H9 (cell line): Measurements from ENCODE around the gene MTCH1. TPM values are rescaled to one million over a fixed set of nuclear protein-coding genes. Genes with fewer than 3 reads are reported as not detected.

Source experiments
- DNase-seq: peaks from one replicate; pipeline ENCODE4 v3.0.0-alpha.2; 2017
- H2AFZ ChIP-seq: one replicate; pipeline ENCODE4 v1.6.1; 2013; ENCODE audit warnings: mild to moderate bottlenecking, low read length, control low read depth, moderate library complexity
- H2AK5ac ChIP-seq: 2 replicates; pipeline ENCODE4 v1.6.1; 2013; ENCODE audit warnings: low read length, control low read depth, mixed read lengths; ENCODE audit not compliant: insufficient read length
- H2BK120ac ChIP-seq: one replicate; pipeline ENCODE4 v1.6.1; 2013; ENCODE audit warnings: low read depth, mild to moderate bottlenecking, low read length, control low read depth, inconsistent platforms; ENCODE audit not compliant: poor library complexity, severe bottlenecking
- H2BK12ac ChIP-seq: 2 replicates; pipeline ENCODE4 v1.6.1; 2013; ENCODE audit warnings: low read length, control low read depth, mixed read lengths, low read depth; ENCODE audit not compliant: insufficient read length
- H2BK15ac ChIP-seq: 2 replicates; pipeline ENCODE4 v1.6.1; 2013; ENCODE audit warnings: low read depth, low read length, control low read depth
- H2BK20ac ChIP-seq: one replicate; pipeline ENCODE4 v1.6.1; 2013; ENCODE audit warnings: low read depth, mild to moderate bottlenecking, low read length, control low read depth, inconsistent platforms; ENCODE audit not compliant: poor library complexity, severe bottlenecking
- H2BK5ac ChIP-seq: 2 replicates; pipeline ENCODE4 v1.6.1; 2013; ENCODE audit warnings: low read length, control low read depth, mixed read lengths; ENCODE audit not compliant: insufficient read length
- H3K14ac ChIP-seq: 2 replicates; pipeline ENCODE4 v1.6.1; 2013; ENCODE audit warnings: low read length, control low read depth; ENCODE audit not compliant: insufficient read depth
- H3K18ac ChIP-seq: 2 replicates; pipeline ENCODE4 v1.6.1; 2013; ENCODE audit warnings: low read depth, mild to moderate bottlenecking, mixed read lengths, low read length, control low read depth; ENCODE audit not compliant: insufficient read length
- H3K23ac ChIP-seq: 2 replicates; pipeline ENCODE4 v1.6.1; 2013; ENCODE audit warnings: low read length, control low read depth, mixed read lengths, low read depth; ENCODE audit not compliant: insufficient read length
- H3K23me2 ChIP-seq: 2 replicates; pipeline ENCODE4 v1.6.1; 2013; ENCODE audit warnings: low read depth, mild to moderate bottlenecking, mixed read lengths, low read length, control low read depth; ENCODE audit not compliant: insufficient read length, poor library complexity, severe bottlenecking
- H3K27ac ChIP-seq: 2 replicates; pipeline ENCODE4 v1.5.1; 2013; ENCODE audit warnings: low read length, control low read depth, mixed read lengths, low read depth; ENCODE audit not compliant: insufficient read length
- H3K27me3 ChIP-seq: 2 replicates; pipeline ENCODE4 v1.6.1; 2013; ENCODE audit warnings: low read length, control low read depth, inconsistent platforms; ENCODE audit not compliant: insufficient read depth
- H3K4ac ChIP-seq: 2 replicates; pipeline ENCODE4 v1.6.1; 2013; ENCODE audit warnings: low read depth, mild to moderate bottlenecking, control low read depth, inconsistent platforms, low read length, moderate library complexity
- H3K4me1 ChIP-seq: 2 replicates; pipeline ENCODE4 v1.6.1; 2013; ENCODE audit warnings: low read length, control low read depth, inconsistent platforms; ENCODE audit not compliant: insufficient read depth
- H3K4me2 ChIP-seq: 2 replicates; pipeline ENCODE4 v1.6.1; 2013; ENCODE audit warnings: low read length, control low read depth, mixed read lengths; ENCODE audit not compliant: insufficient read length, insufficient read depth
- H3K56ac ChIP-seq: 2 replicates; pipeline ENCODE4 v1.6.1; 2013; ENCODE audit warnings: low read depth, mild to moderate bottlenecking, mixed read lengths, low read length, control low read depth; ENCODE audit not compliant: insufficient read length
- H3K79me1 ChIP-seq: 2 replicates; pipeline ENCODE4 v1.6.1; 2013; ENCODE audit warnings: low read depth, mild to moderate bottlenecking, moderate library complexity, low read length, control low read depth, inconsistent platforms; ENCODE audit not compliant: insufficient read depth, poor library complexity, severe bottlenecking
- H3K79me2 ChIP-seq: 2 replicates; pipeline ENCODE4 v1.6.1; 2013; ENCODE audit warnings: low read length, control low read depth, inconsistent platforms; ENCODE audit not compliant: insufficient read depth
- H3K9ac ChIP-seq: 2 replicates; pipeline ENCODE4 v1.6.1; 2013; ENCODE audit warnings: low read length, control low read depth, mixed read lengths; ENCODE audit not compliant: insufficient read length; ENCODE audit errors: extremely low read depth
- H3K9me3 ChIP-seq: one replicate; pipeline ENCODE4 v1.6.1; 2013; ENCODE audit warnings: low read depth, low read length, inconsistent platforms; ENCODE audit not compliant: control insufficient read depth
- H3T11ph ChIP-seq: one replicate; pipeline ENCODE4 v1.6.1; 2013; ENCODE audit warnings: mild to moderate bottlenecking, low read length, control low read depth, inconsistent platforms
- H4K20me1 ChIP-seq: one replicate; pipeline ENCODE4 v1.6.1; 2013; ENCODE audit not compliant: control insufficient read depth, insufficient read length, insufficient read depth
- H4K5ac ChIP-seq: 2 replicates; pipeline ENCODE4 v1.6.1; 2013; ENCODE audit warnings: low read depth, mild to moderate bottlenecking, mixed read lengths, low read length, control low read depth; ENCODE audit not compliant: insufficient read length
- H4K8ac ChIP-seq: replicated peaks from 2 replicates; pipeline ENCODE4 v1.6.1; 2013; ENCODE audit warnings: low read length, control low read depth, mixed read lengths, low read depth; ENCODE audit not compliant: insufficient read length
- H4K91ac ChIP-seq: 2 replicates; pipeline ENCODE4 v1.6.1; 2013; ENCODE audit warnings: low read depth, mild to moderate bottlenecking, moderate library complexity, mixed read lengths, low read length, control low read depth; ENCODE audit not compliant: insufficient read length
- H3K27ac Mint-ChIP-seq, 3 experiments: 2 replicates in 2 of 3; 3 replicates in 1 of 3; pipeline ENCODE4 v1.8.0; 2020 to 2021; ENCODE audit warnings: mixed read lengths in 3 of 3, mild to moderate bottlenecking in 1 of 3, moderate library complexity in 1 of 3
- H3K27me3 Mint-ChIP-seq: 2 replicates; pipeline ENCODE4 v1.8.0; 2021; ENCODE audit warnings: low read depth, mild to moderate bottlenecking, moderate library complexity, mixed read lengths
- H3K36me3 Mint-ChIP-seq, 3 experiments: 2 replicates in 2 of 3; 3 replicates in 1 of 3; pipeline ENCODE4 v1.8.0; 2020 to 2021; ENCODE audit warnings: low read depth in 3 of 3, mixed read lengths in 3 of 3; ENCODE audit not compliant: insufficient read depth in 1 of 3
- H3K4me1 Mint-ChIP-seq, 2 experiments: 2 replicates each; pipeline ENCODE4 v1.8.0; 2020; ENCODE audit warnings: mixed read lengths in 2 of 2
- H3K4me3 Mint-ChIP-seq, 2 experiments: 2 replicates in 1 of 2; 3 replicates in 1 of 2; pipeline ENCODE4 v1.8.0; 2020 to 2021; ENCODE audit warnings: mild to moderate bottlenecking in 2 of 2, mixed read lengths in 2 of 2, moderate library complexity in 1 of 2
- H3K9me3 Mint-ChIP-seq, 2 experiments: 2 replicates in 1 of 2; 3 replicates in 1 of 2; pipeline ENCODE4 v1.8.0; 2020; ENCODE audit warnings: mild to moderate bottlenecking in 2 of 2, mixed read lengths in 2 of 2, moderate library complexity in 1 of 2
- WGBS: extraction: QIAGEN DNeasy Blood & Tissue Kit; methylation state at CpG from one replicate; pipeline ENCODE4 v1.1.7; 2013; ENCODE audit warnings: missing lambda C conversion rate, low lambda C conversion rate, mixed read lengths; ENCODE audit not compliant: insufficient read length; ENCODE audit errors: extremely low coverage; 5-methylcytosine and 5-hydroxymethylcytosine counted together
- total RNA-seq: library from RNA; stranded (reverse); gene quantifications from 2 replicates; pipeline ENCODE4 v1.2.1, GENCODE V29; 2021
- TF ChIP-seq, protein P1 (sequence below): fragments of 200-600 bp; sonication (generic); conservative IDR thresholded peaks from 3 replicates; pipeline ENCODE4 v1.8.0; 2021; ENCODE audit warnings: antibody characterized with exemption, mild to moderate bottlenecking

Gene MTCH1
- total RNA-seq, 1 experiment from 2014 or later, result 200 TPM

DNA sequence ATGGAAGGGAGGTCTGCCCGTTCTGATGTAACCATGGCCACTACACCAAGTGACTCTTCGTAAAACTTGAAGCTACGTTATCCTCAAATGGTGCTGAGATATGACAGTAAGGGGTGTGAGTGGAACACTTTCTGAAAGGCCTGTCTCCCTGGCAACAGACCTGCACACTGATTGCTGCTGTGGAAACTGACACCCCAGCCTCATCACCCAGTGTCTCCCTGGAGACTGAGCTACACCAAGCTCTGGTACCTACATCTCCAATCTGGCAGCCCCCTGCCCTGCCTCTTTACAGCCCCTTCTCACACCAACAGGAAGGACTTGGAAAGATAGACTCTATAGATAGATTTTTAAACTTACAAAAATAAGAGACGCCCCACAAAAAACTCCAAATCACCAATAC is 18.2 kb downstream of the MTCH1 start:
- Histone ChIP-seq H3K79me1 (no peaks in the 10 kb centered on the region), H4K8ac (no peak overlapping the region), H3K56ac (no peak overlapping the region), H2BK12ac (no peak overlapping the region), H3T11ph (no peak overlapping the region), H3K18ac (no peak overlapping the region), H3K14ac (no peak overlapping the region), H3K4ac (no peak overlapping the region), H2BK5ac (no peak overlapping the region), H4K5ac (no peak overlapping the region), H3K4me2 (no peak overlapping the region), H2AK5ac (no peak overlapping the region), H3K27ac (no peak overlapping the region), H3K23ac (no peak overlapping the region), H2BK20ac (no peak overlapping the region), H2BK120ac (no peak overlapping the region), H4K20me1 (no peaks in the 10 kb centered on the region), H2BK15ac (no peak overlapping the region), H3K9ac (no peak overlapping the region), H2AFZ (no peak overlapping the region), H3K27me3 (no peaks in the 10 kb centered on the region), H4K91ac (no peak overlapping the region), H3K23me2 (no peaks in the 10 kb centered on the region), H3K79me2 (no peaks in the 10 kb centered on the region), H3K4me1 (no peaks in the 10 kb centered on the region), H3K9me3 (no peaks in the 10 kb centered on the region)
- TF ChIP-seq, protein P1, sequence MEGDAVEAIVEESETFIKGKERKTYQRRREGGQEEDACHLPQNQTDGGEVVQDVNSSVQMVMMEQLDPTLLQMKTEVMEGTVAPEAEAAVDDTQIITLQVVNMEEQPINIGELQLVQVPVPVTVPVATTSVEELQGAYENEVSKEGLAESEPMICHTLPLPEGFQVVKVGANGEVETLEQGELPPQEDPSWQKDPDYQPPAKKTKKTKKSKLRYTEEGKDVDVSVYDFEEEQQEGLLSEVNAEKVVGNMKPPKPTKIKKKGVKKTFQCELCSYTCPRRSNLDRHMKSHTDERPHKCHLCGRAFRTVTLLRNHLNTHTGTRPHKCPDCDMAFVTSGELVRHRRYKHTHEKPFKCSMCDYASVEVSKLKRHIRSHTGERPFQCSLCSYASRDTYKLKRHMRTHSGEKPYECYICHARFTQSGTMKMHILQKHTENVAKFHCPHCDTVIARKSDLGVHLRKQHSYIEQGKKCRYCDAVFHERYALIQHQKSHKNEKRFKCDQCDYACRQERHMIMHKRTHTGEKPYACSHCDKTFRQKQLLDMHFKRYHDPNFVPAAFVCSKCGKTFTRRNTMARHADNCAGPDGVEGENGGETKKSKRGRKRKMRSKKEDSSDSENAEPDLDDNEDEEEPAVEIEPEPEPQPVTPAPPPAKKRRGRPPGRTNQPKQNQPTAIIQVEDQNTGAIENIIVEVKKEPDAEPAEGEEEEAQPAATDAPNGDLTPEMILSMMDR, result no peak
- Mint-ChIP-seq H3K27me3 (no peaks in the 10 kb centered on the region), H3K4me1 (peaks cover 9 to 10% of the 10 kb centered on the region in 2 experiments), H3K36me3 (peaks cover 28 to 61% (median 51%) of the 10 kb centered on the region in 3 experiments), H3K9me3 (no peaks in the 10 kb centered on the region), H3K27ac (no peak overlapping the region; a peak in 1 of 7 replicates), H3K4me3 (no peak overlapping the region)
- WGBS, result no CpG with 5 or more reads among the region's 4 CpGs
- DNase-seq, result no peak
